A549 (cell line): ENCODE results near the gene VOPP1. TPM values are rescaled to one million over a fixed set of nuclear protein-coding genes. Genes with fewer than 3 reads are reported as not detected.
"Not testable (repeated sequence)": the region's sequence is repeated elsewhere in the genome, so short reads cannot be mapped to it uniquely, and the experiment has no call there.

Experiments
- ATAC-seq, 2 experiments: fragments of 200-7000 bp in 1 of 2; fragments of >200 bp in 1 of 2; cut with Nextera tagmentation in 1 of 2; cut with Tn5 transposase in 1 of 2; 3 replicates each; pipeline versions ENCODE4 v1.8.0 to v1.9.1; 2018 to 2020; ENCODE audit warnings: mild to moderate bottlenecking in 1 of 2, moderate library complexity in 1 of 2
- CTCF ChIA-PET: fragments of 300-600 bp; sonication (Branson Sonifier 250); formaldehyde crosslinking; extraction: SDS; loops from one replicate; lab custom pipeline; 2021; ENCODE audit warnings: antibody characterized with exemption, inconsistent platforms; lab: Yijun Ruan, JAX
- POLR2A ChIA-PET: fragments of 350-600 bp; formaldehyde crosslinking; extraction: SDS; loops from one replicate; lab custom pipeline; 2021; ENCODE audit warnings: antibody characterized with exemption, inconsistent platforms; lab: Yijun Ruan, JAX
- DNase-seq, 2 experiments: peaks; one replicate each; pipeline versions ENCODE4 v3.0.0 to v3.0.0-alpha.2; 2011 to 2016; ENCODE audit warnings: low read depth in 1 of 2, low spot score in 1 of 2
- FAIRE-seq: peaks from 2 replicates; lab custom pipeline; 2011; peaks lifted over from hg19 to GRCh38; lab: Jason Lieb, UNC
- H3K27ac ChIP-seq, 2 experiments: fragments of >200 bp; sonication (Bioruptor Twin); formaldehyde crosslinking; 3 replicates each; pipeline ENCODE4 v1.5.1; 2016 to 2017
- H3K4me1 ChIP-seq: fragments of >200 bp; sonication (Bioruptor Twin); formaldehyde crosslinking; 3 replicates; pipeline ENCODE4 v1.6.1; 2016
- H3K4me2 ChIP-seq: fragments of >200 bp; sonication (Bioruptor Twin); formaldehyde crosslinking; 3 replicates; pipeline ENCODE4 v1.6.1; 2016
- H3K4me3 ChIP-seq: fragments of >200 bp; sonication (Bioruptor Twin); formaldehyde crosslinking; 3 replicates; pipeline ENCODE4 v1.5.1; 2016
- H3K9me3 ChIP-seq: fragments of >200 bp; sonication (Bioruptor Twin); formaldehyde crosslinking; 3 replicates; pipeline ENCODE4 v1.6.1; 2016
- ATOH8 ChIP-seq: fragments of 250-450 bp; sonication (Bioruptor Pico); IDR thresholded peaks from 2 replicates; pipeline ENCODE4 v1.5.0; 2020; ENCODE audit warnings: low read depth, mild to moderate bottlenecking, moderate library complexity
- BHLHE40 ChIP-seq: IDR thresholded peaks from 2 replicates; pipeline ENCODE4 v1.6.1; 2012; ENCODE audit warnings: low read depth, low read length, inconsistent platforms
- CBX2 ChIP-seq: fragments of 200-600 bp; sonication (generic); IDR thresholded peaks from 2 replicates; pipeline ENCODE4 v1.6.1; 2016; ENCODE audit warnings: low read depth, mild to moderate bottlenecking, borderline replicate concordance
- CBX8 ChIP-seq: fragments of 200-600 bp; sonication (generic); IDR thresholded peaks from 2 replicates; pipeline ENCODE4 v1.6.1; 2016
- CHD4 ChIP-seq: fragments of 200-600 bp; sonication (generic); IDR thresholded peaks from 2 replicates; pipeline ENCODE4 v1.6.1; 2016; ENCODE audit warnings: antibody characterized with exemption, mild to moderate bottlenecking, borderline replicate concordance
- ESRRA ChIP-seq: fragments of 150-350 bp; IDR thresholded peaks from 2 replicates; pipeline ENCODE4 v1.6.1; 2014; ENCODE audit warnings: mild to moderate bottlenecking, low read length, borderline replicate concordance
- FOSL2 ChIP-seq, 2 experiments: fragments of 450-650 bp in 1 of 2; fragments of >200 bp in 1 of 2; sonication (Bioruptor Twin) in 1 of 2; formaldehyde crosslinking; IDR thresholded peaks; 2 replicates each; pipeline versions ENCODE4 v1.5.0 to v1.6.1; 2016 to 2020; ENCODE audit warnings: mild to moderate bottlenecking in 1 of 2, moderate library complexity in 1 of 2
- HDAC2 ChIP-seq: fragments of 200-600 bp; sonication (generic); IDR thresholded peaks from 2 replicates; pipeline ENCODE4 v1.6.1; 2016
- HOXA7 ChIP-seq: fragments of 250-450 bp; sonication (Bioruptor Pico); IDR thresholded peaks from 2 replicates; pipeline ENCODE4 v1.5.0; 2020; ENCODE audit warnings: mild to moderate bottlenecking, moderate library complexity
- JUN ChIP-seq, 2 experiments: fragments of >200 bp; sonication (Bioruptor Twin); formaldehyde crosslinking; IDR thresholded peaks; 2 replicates in 1 of 2; 3 replicates in 1 of 2; pipeline ENCODE4 v1.6.1; 2016 to 2017
- KDM1A ChIP-seq: fragments of 200-600 bp; sonication (generic); IDR thresholded peaks from 2 replicates; pipeline ENCODE4 v1.6.1; 2016; ENCODE audit warnings: low read depth, mild to moderate bottlenecking
- MAFK ChIP-seq: fragments of 450-650 bp; IDR thresholded peaks from 2 replicates; pipeline ENCODE4 v1.6.1; 2014; ENCODE audit not compliant: partially characterized antibody
- MAZ ChIP-seq: fragments of 150-350 bp; IDR thresholded peaks from 2 replicates; pipeline ENCODE4 v1.6.1; 2014; ENCODE audit warnings: antibody characterized with exemption, low read depth, low read length, borderline replicate concordance
- NFE2L2 ChIP-seq: fragments of 150-350 bp; conservative IDR thresholded peaks from 2 replicates; pipeline ENCODE4 v1.6.1; 2014; ENCODE audit warnings: low read length
- POLR2AphosphoS2 ChIP-seq: conservative IDR thresholded peaks from 2 replicates; pipeline ENCODE4 v1.6.1; 2012; ENCODE audit warnings: low read length, improper control_type of control experiment, inconsistent platforms
- RARB ChIP-seq: fragments of 250-450 bp; sonication (Bioruptor Pico); IDR thresholded peaks from 2 replicates; pipeline ENCODE4 v1.8.0; 2021; ENCODE audit warnings: mild to moderate bottlenecking, moderate library complexity
- RCOR1 ChIP-seq: fragments of 150-350 bp; IDR thresholded peaks from 2 replicates; pipeline ENCODE4 v1.6.1; 2014; ENCODE audit warnings: antibody characterized with exemption, low read length, low read depth
- RFX5 ChIP-seq: fragments of 450-650 bp; IDR thresholded peaks from 2 replicates; pipeline ENCODE4 v1.7.1; 2014; ENCODE audit warnings: antibody characterized with exemption, mild to moderate bottlenecking, moderate library complexity
- RNF2 ChIP-seq: fragments of 200-600 bp; sonication (generic); IDR thresholded peaks from 2 replicates; pipeline ENCODE4 v1.6.1; 2016; ENCODE audit warnings: low read depth, mild to moderate bottlenecking, antibody characterized with exemption, moderate library complexity, borderline replicate concordance
- TFCP2L1 ChIP-seq: fragments of 250-450 bp; sonication (Bioruptor Pico); IDR thresholded peaks from 2 replicates; pipeline ENCODE4 v1.5.0; 2021; ENCODE audit warnings: mild to moderate bottlenecking
- TP53 ChIP-seq: fragments of 250-450 bp; sonication (Bioruptor Pico); IDR thresholded peaks from 2 replicates; pipeline ENCODE4 v1.5.0; 2021; ENCODE audit warnings: mild to moderate bottlenecking, moderate library complexity
- ZC3H11A ChIP-seq: fragments of 450-650 bp; IDR thresholded peaks from 2 replicates; pipeline ENCODE4 v1.6.1; 2014; ENCODE audit warnings: antibody characterized with exemption, mild to moderate bottlenecking
- ZFP36 ChIP-seq: fragments of 450-650 bp; IDR thresholded peaks from 2 replicates; pipeline ENCODE4 v1.6.1; 2014; ENCODE audit warnings: borderline replicate concordance; ENCODE audit not compliant: partially characterized antibody
- WGBS: methylation state at CpG from one replicate; pipeline ENCODE4 v1.1.6; 2017; ENCODE audit errors: missing lambda C conversion rate; 5-methylcytosine and 5-hydroxymethylcytosine counted together
- polyA plus RNA-seq, 4 experiments: library from polyadenylated mRNA; depleted of rRNA in 3 of 4; stranded (reverse); fragments of >200 nt; fragmentation: RNase III in 1 of 4; extraction: RNeasy Plus Mini Kit Qiagen cat#74134 plus additional on column Dnase treatment in 1 of 4; gene quantifications; 2 replicates in 3 of 4; 3 replicates in 1 of 4; pipeline ENCODE4 v1.2.3, GENCODE V29; 2011 to 2017
- TF ChIP-seq, protein P1 (sequence below): fragments of 450-650 bp; IDR thresholded peaks from 2 replicates; pipeline ENCODE4 v1.6.1; 2014; ENCODE audit warnings: antibody characterized with exemption

The VOPP1 gene
- polyA plus RNA-seq, 2 of the 4 experiments (the other 2 are of a cell fraction): 68.1 to 73.4 TPM

GRCh38 chr7:55510621-55511020 lies 61.7 kb downstream of the VOPP1 start:
- FAIRE-seq: no peak
- ChIA-PET CTCF (interaction anchor here (1.1 kb wide), 1 partner anchor 15 kb away, joined by 3 read pairs; no protein-coding TSS in a partner anchor), POLR2A (no interaction called here)

DNA sequence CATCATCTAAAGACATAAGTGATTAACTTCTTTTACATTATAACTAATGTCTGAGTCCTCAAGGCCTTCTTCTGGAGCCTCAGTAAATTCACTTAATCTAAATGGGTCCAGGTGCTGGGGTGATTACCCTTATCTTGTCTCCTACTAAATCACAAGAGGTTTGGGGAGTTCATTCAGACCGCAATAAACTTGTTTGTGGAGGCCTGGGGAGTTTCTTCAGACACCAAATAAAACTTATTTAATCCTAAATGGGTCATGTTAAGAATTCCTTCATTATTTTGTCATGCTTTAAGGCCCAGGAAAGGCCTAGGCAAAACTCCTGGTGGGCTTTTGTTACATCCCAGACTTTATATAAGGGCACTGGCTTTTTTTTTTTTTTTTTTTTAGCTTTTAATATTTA lies 62.1 kb downstream of the VOPP1 start:
- POLR2A ChIA-PET, H3K9me3 ChIP-seq, DNase-seq, H3K4me3 ChIP-seq, H3K4me2 ChIP-seq, ATAC-seq, FAIRE-seq, H3K4me1 ChIP-seq, H3K27ac ChIP-seq: not testable (repeated sequence)
- WGBS: 87% methylated on average over 1 of the region's 1 CpG
- CTCF ChIA-PET: interaction anchor here (1.1 kb wide), 1 partner anchor 14 kb away, joined by 3 read pairs; no protein-coding TSS in a partner anchor

More at GRCh38 chr7:55510621-55511020, 61.7 kb downstream of the VOPP1 start:
- no peak overlapping the region for H3K27ac ChIP-seq
- no peak overlapping the region for H3K4me3 ChIP-seq
- DNase-seq: no peak
- H3K9me3 ChIP-seq: no peaks in the 10 kb centered on the region
- no peak for ATAC-seq
- no peak overlapping the region for H3K4me2 ChIP-seq
- no peaks in the 10 kb centered on the region for H3K4me1 ChIP-seq
- TF ChIP-seq MAFK (no peak), ZC3H11A (no peak), CHD4 (no peak), BHLHE40 (no peak), RARB (CRISPR knock-in tag) (no peak), ATOH8 (CRISPR knock-in tag) (no peak), POLR2AphosphoS2 (no peak), NFE2L2 (no peak), TFCP2L1 (CRISPR knock-in tag) (no peak), HOXA7 (CRISPR knock-in tag) (no peak), CBX2 (no peak), RCOR1 (no peak), JUN (IDR thresholded peaks at IDR 0.05) (no peak), MAZ (no peak), ZFP36 (no peak), RNF2 (no peak), CBX8 (no peak), TP53 (CRISPR knock-in tag) (no peak)
- 88% methylated on average over 3 of the region's 3 CpGs for WGBS

DNA sequence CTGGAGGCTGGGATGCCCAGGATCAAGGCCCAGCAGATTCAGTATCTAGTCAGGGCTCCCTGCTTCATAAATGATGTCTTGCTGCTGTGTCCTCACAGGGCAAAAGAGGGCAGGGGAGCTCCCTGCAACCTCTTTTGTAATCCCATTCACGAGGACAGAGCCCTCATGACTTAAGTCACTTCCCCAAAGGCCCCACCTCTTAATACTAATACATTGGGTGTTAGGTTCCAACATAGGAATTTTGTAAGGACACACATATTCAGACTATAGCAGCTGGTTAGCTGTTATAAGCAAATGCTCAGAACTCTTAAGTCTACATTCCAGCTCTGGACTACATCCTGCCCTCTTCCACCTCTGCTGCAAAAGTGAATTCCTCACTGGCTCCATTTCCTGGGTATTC lies 63.0 kb downstream of the VOPP1 start:
- POLR2A ChIA-PET: no interaction called here

More for the DNA sequence above, 63.0 kb downstream of the VOPP1 start:
- ATAC-seq: no peak
- no peak for FAIRE-seq
- CTCF ChIA-PET: interaction anchor here (0.7 to 1.1 kb wide), 3 partner anchors 14 to 495 kb away, joined by 3 read pairs; no protein-coding TSS in a partner anchor
- Histone ChIP-seq H3K27ac (no peak overlapping the region), H3K9me3 (no peaks in the 10 kb centered on the region), H3K4me3 (no peak overlapping the region), H3K4me1 (peaks cover 7% of the 10 kb centered on the region; the same call in 2 of the 3 replicates), H3K4me2 (no peak overlapping the region)
- TF ChIP-seq RNF2 (no peak), NFE2L2 (no peak), TP53 (CRISPR knock-in tag) (no peak), RFX5 (no peak), CHD4 (no peak), CBX2 (no peak), ESRRA (no peak), ZFP36 (no peak), HDAC2 (no peak), KDM1A (no peak), FOSL2 (IDR thresholded peaks at IDR 0.05) (no peak), FOSL2 (CRISPR knock-in tag; IDR thresholded peaks at IDR 0.05) (no peak), CBX8 (no peak)
- TF ChIP-seq, protein P1, sequence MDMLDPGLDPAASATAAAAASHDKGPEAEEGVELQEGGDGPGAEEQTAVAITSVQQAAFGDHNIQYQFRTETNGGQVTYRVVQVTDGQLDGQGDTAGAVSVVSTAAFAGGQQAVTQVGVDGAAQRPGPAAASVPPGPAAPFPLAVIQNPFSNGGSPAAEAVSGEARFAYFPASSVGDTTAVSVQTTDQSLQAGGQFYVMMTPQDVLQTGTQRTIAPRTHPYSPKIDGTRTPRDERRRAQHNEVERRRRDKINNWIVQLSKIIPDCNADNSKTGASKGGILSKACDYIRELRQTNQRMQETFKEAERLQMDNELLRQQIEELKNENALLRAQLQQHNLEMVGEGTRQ: no peak
- no peak for DNase-seq
- WGBS: 70% methylated on average over 1 of the region's 1 CpG
